ENCODE results near the gene TBC1D14. TPM values are rescaled to one million over a fixed set of nuclear protein-coding genes. Genes with fewer than 3 reads are reported as not detected.

Gene TBC1D14
- total RNA-seq, 2 experiments from 2014 or later: 38.4 to 39.3 TPM

- H3K4me3 Mint-ChIP-seq: peak overlapping the region; percentile 47
- no peaks in the 10 kb centered on the region for H3K27me3 Mint-ChIP-seq
- H3K9me3 Mint-ChIP-seq: no peaks in the 10 kb centered on the region
- peaks cover 60% of the 10 kb centered on the region for H3K4me1 Mint-ChIP-seq
- H3K36me3 Mint-ChIP-seq: peaks cover 36% of the 10 kb centered on the region
- H3K27ac Mint-ChIP-seq: peak overlapping the region; percentile 66
- no peak for DNase-seq
These were observed 17.3 kb downstream of the TBC1D14 start for GRCh38 chr4:6926681-6927478.

GRCh38 chr4:6928081-6928480 is 18.5 kb downstream of the TBC1D14 start:
- H3K27ac Mint-ChIP-seq: no peak overlapping the region
- DNase-seq: no peak
- no peaks in the 10 kb centered on the region for H3K27me3 Mint-ChIP-seq
- H3K4me1 Mint-ChIP-seq: peaks cover 60% of the 10 kb centered on the region
- peaks cover 42% of the 10 kb centered on the region for H3K36me3 Mint-ChIP-seq
- no peaks in the 10 kb centered on the region for H3K9me3 Mint-ChIP-seq
- H3K4me3 Mint-ChIP-seq: no peak overlapping the region

GRCh38 chr4:6929339-6929811 is 19.7 kb downstream of the TBC1D14 start:
- Mint-ChIP-seq H3K27ac (no peak overlapping the region), H3K36me3 (peaks cover 46% of the 10 kb centered on the region), H3K4me1 (peaks cover 61% of the 10 kb centered on the region)

GRCh38 chr4:6929812-6930464 is 20.3 kb downstream of the TBC1D14 start:
- H3K4me1 Mint-ChIP-seq: peaks cover 58% of the 10 kb centered on the region
- no peak overlapping the region for H3K4me3 Mint-ChIP-seq
- no peaks in the 10 kb centered on the region for H3K9me3 Mint-ChIP-seq
- no peak for DNase-seq
- H3K27me3 Mint-ChIP-seq: no peaks in the 10 kb centered on the region
- H3K36me3 Mint-ChIP-seq: peaks cover 42% of the 10 kb centered on the region
- no peak overlapping the region for H3K27ac Mint-ChIP-seq

More at GRCh38 chr4:6929339-6929811, 19.7 kb downstream of the TBC1D14 start:
- no peak for DNase-seq
- Mint-ChIP-seq H3K9me3 (no peaks in the 10 kb centered on the region), H3K27me3 (no peaks in the 10 kb centered on the region), H3K4me3 (no peak overlapping the region)

GRCh38 chr4:6932475-6932874 is 22.8 kb downstream of the TBC1D14 start:
- Mint-ChIP-seq H3K36me3 (peaks cover 33% of the 10 kb centered on the region), H3K4me3 (no peak overlapping the region), H3K9me3 (no peaks in the 10 kb centered on the region), H3K27me3 (no peaks in the 10 kb centered on the region), H3K4me1 (peaks cover 35% of the 10 kb centered on the region), H3K27ac (no peak overlapping the region)
- DNase-seq: no peak

GRCh38 chr4:6932918-6933317 is 23.3 kb downstream of the TBC1D14 start:
- H3K27ac Mint-ChIP-seq: no peak overlapping the region
- H3K4me1 Mint-ChIP-seq: peaks cover 33% of the 10 kb centered on the region
- H3K9me3 Mint-ChIP-seq: no peaks in the 10 kb centered on the region
- H3K4me3 Mint-ChIP-seq: no peak overlapping the region
- no peak for DNase-seq
- no peaks in the 10 kb centered on the region for H3K27me3 Mint-ChIP-seq
- H3K36me3 Mint-ChIP-seq: peaks cover 31% of the 10 kb centered on the region

- Mint-ChIP-seq H3K9me3 (no peaks in the 10 kb centered on the region), H3K4me3 (no peak overlapping the region), H3K27ac (no peak overlapping the region), H3K27me3 (no peaks in the 10 kb centered on the region), H3K36me3 (peaks cover 28% of the 10 kb centered on the region), H3K4me1 (peaks cover 31% of the 10 kb centered on the region)
- DNase-seq: no peak
These were observed 24.2 kb downstream of the TBC1D14 start for GRCh38 chr4:6933691-6934430.

- H3K27ac Mint-ChIP-seq: no peak overlapping the region
- H3K27me3 Mint-ChIP-seq: no peaks in the 10 kb centered on the region
- peaks cover 36% of the 10 kb centered on the region for H3K4me1 Mint-ChIP-seq
- H3K4me3 Mint-ChIP-seq: no peak overlapping the region
- H3K36me3 Mint-ChIP-seq: peaks cover 28% of the 10 kb centered on the region
- no peaks in the 10 kb centered on the region for H3K9me3 Mint-ChIP-seq
- no peak for DNase-seq
These were observed 26.3 kb downstream of the TBC1D14 start for GRCh38 chr4:6935965-6936364.

- DNase-seq: no peak
- no peaks in the 10 kb centered on the region for H3K27me3 Mint-ChIP-seq
- peaks cover 23% of the 10 kb centered on the region for H3K36me3 Mint-ChIP-seq
- H3K9me3 Mint-ChIP-seq: no peaks in the 10 kb centered on the region
- H3K27ac Mint-ChIP-seq: no peak overlapping the region
- no peak overlapping the region for H3K4me3 Mint-ChIP-seq
- H3K4me1 Mint-ChIP-seq: peaks cover 41% of the 10 kb centered on the region
These were observed 27.6 kb downstream of the TBC1D14 start for GRCh38 chr4:6937201-6937600.

- H3K27me3 Mint-ChIP-seq: no peaks in the 10 kb centered on the region
These were observed 28.1 kb downstream of the TBC1D14 start for GRCh38 chr4:6937754-6938153.

GRCh38 chr4:6938237-6938636 is 28.6 kb downstream of the TBC1D14 start:
- Mint-ChIP-seq H3K36me3 (peaks cover 18% of the 10 kb centered on the region), H3K27me3 (no peaks in the 10 kb centered on the region), H3K4me1 (peaks cover 50% of the 10 kb centered on the region), H3K27ac (no peak overlapping the region), H3K9me3 (no peaks in the 10 kb centered on the region), H3K4me3 (no peak overlapping the region)
- no peak for DNase-seq

More at GRCh38 chr4:6937754-6938153, 28.1 kb downstream of the TBC1D14 start:
- H3K36me3 Mint-ChIP-seq: peaks cover 19% of the 10 kb centered on the region
- DNase-seq: no peak
- H3K4me1 Mint-ChIP-seq: peaks cover 45% of the 10 kb centered on the region
- H3K27ac Mint-ChIP-seq: no peak overlapping the region
- H3K9me3 Mint-ChIP-seq: no peaks in the 10 kb centered on the region
- no peak overlapping the region for H3K4me3 Mint-ChIP-seq

- Mint-ChIP-seq H3K27ac (no peak overlapping the region), H3K9me3 (no peaks in the 10 kb centered on the region), H3K27me3 (no peaks in the 10 kb centered on the region), H3K4me3 (no peak overlapping the region), H3K36me3 (peaks cover 13% of the 10 kb centered on the region), H3K4me1 (peaks cover 50% of the 10 kb centered on the region)
- DNase-seq: no peak
These were observed 29.1 kb downstream of the TBC1D14 start for GRCh38 chr4:6938647-6939271.

- Mint-ChIP-seq H3K4me1 (peaks cover 53% of the 10 kb centered on the region), H3K27me3 (no peaks in the 10 kb centered on the region), H3K9me3 (no peaks in the 10 kb centered on the region), H3K36me3 (peaks cover 7% of the 10 kb centered on the region), H3K4me3 (no peak overlapping the region), H3K27ac (peak overlapping the region; percentile 70)
- DNase-seq: no peak
These were observed 30.4 kb downstream of the TBC1D14 start for GRCh38 chr4:6939761-6940743.

- no peak overlapping the region for H3K4me3 Mint-ChIP-seq
- no peaks in the 10 kb centered on the region for H3K9me3 Mint-ChIP-seq
- DNase-seq: no peak
- H3K27ac Mint-ChIP-seq: peak overlapping the region; percentile 67
- peaks cover 55% of the 10 kb centered on the region for H3K4me1 Mint-ChIP-seq
- peaks cover 5% of the 10 kb centered on the region for H3K36me3 Mint-ChIP-seq
- H3K27me3 Mint-ChIP-seq: no peaks in the 10 kb centered on the region
These were observed 31.1 kb downstream of the TBC1D14 start for GRCh38 chr4:6940744-6941137.
